Liver (tissue), 2 donors: ENCODE data around the gene SERINC3.

Experiments
- RAD21 ChIP-seq, 2 donors: IDR thresholded peaks; 2 replicates each; pipeline ENCODE4 v1.6.1; 2016; ENCODE audit warnings: antibody characterized with exemption in 2 of 2, mild to moderate bottlenecking in 2 of 2
- SP1 ChIP-seq: IDR thresholded peaks from 2 replicates; pipeline ENCODE4 v1.6.1; 2018; ENCODE audit warnings: antibody characterized with exemption, mild to moderate bottlenecking
- TAF1 ChIP-seq: conservative IDR thresholded peaks from 2 replicates; pipeline ENCODE4 v1.6.1; 2016; ENCODE audit warnings: antibody characterized with exemption, mild to moderate bottlenecking
- YY1 ChIP-seq: IDR thresholded peaks from 2 replicates; pipeline ENCODE4 v1.6.1; 2016; ENCODE audit warnings: antibody characterized with exemption, mild to moderate bottlenecking
- donor health status: healthy.

GRCh38 chr20:44549123-44549522, 27.3 kb upstream of the SERINC3 start:
- TF ChIP-seq YY1: no peak
- no peak for TF ChIP-seq TAF1
- TF ChIP-seq SP1: no peak
- no peak for TF ChIP-seq RAD21 (IDR thresholded peaks at IDR 0.05)
